ENCODE data around the gene MYCBPAP. TPM values are rescaled to one million over a fixed set of nuclear protein-coding genes. Genes with fewer than 3 reads are reported as not detected.

The MYCBPAP gene
- total RNA-seq, 1 donor from 2014 or later, result 0.72 TPM

DNA sequence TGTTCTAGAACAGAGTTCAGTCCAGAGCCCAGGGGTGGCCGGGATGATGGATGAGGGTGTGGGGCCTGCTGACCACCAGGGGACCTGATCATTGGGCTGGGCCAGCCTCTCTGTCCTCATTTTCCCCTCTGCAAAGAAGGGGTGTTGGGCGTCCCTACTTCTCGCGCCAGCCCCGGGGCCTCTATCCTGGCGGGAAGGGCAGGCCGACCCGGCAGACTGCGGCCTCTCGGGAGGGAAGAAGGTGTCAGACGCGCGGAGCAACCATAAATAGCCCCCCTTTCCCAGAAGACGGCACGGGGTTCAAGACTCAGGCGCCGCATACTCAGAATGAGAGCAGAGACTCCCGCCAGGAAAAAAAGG is 50.3 kb downstream of the MYCBPAP start:
- peaks cover 10% of the 10 kb centered on the region for H3K36me3 Mint-ChIP-seq (ENCODE audit: low read depth, unreplicated experiment)
- TF ChIP-seq, protein P1, sequence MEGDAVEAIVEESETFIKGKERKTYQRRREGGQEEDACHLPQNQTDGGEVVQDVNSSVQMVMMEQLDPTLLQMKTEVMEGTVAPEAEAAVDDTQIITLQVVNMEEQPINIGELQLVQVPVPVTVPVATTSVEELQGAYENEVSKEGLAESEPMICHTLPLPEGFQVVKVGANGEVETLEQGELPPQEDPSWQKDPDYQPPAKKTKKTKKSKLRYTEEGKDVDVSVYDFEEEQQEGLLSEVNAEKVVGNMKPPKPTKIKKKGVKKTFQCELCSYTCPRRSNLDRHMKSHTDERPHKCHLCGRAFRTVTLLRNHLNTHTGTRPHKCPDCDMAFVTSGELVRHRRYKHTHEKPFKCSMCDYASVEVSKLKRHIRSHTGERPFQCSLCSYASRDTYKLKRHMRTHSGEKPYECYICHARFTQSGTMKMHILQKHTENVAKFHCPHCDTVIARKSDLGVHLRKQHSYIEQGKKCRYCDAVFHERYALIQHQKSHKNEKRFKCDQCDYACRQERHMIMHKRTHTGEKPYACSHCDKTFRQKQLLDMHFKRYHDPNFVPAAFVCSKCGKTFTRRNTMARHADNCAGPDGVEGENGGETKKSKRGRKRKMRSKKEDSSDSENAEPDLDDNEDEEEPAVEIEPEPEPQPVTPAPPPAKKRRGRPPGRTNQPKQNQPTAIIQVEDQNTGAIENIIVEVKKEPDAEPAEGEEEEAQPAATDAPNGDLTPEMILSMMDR (IDR thresholded peaks at IDR 0.05; ENCODE audit: unreplicated experiment), result no peak
- peaks cover 4% of the 10 kb centered on the region for H3K4me1 Mint-ChIP-seq (ENCODE audit: unreplicated experiment)
- H3K27me3 Mint-ChIP-seq (ENCODE audit: unreplicated experiment), result peaks cover 25% of the 10 kb centered on the region
- H3K27ac Mint-ChIP-seq (ENCODE audit: unreplicated experiment), result no peak overlapping the region
- no peak for DNase-seq (ENCODE audit: low spot score)
- H3K9me3 Mint-ChIP-seq (ENCODE audit: unreplicated experiment), result no peaks in the 10 kb centered on the region
- no peak overlapping the region for H3K4me3 Mint-ChIP-seq (ENCODE audit: unreplicated experiment)

DNA sequence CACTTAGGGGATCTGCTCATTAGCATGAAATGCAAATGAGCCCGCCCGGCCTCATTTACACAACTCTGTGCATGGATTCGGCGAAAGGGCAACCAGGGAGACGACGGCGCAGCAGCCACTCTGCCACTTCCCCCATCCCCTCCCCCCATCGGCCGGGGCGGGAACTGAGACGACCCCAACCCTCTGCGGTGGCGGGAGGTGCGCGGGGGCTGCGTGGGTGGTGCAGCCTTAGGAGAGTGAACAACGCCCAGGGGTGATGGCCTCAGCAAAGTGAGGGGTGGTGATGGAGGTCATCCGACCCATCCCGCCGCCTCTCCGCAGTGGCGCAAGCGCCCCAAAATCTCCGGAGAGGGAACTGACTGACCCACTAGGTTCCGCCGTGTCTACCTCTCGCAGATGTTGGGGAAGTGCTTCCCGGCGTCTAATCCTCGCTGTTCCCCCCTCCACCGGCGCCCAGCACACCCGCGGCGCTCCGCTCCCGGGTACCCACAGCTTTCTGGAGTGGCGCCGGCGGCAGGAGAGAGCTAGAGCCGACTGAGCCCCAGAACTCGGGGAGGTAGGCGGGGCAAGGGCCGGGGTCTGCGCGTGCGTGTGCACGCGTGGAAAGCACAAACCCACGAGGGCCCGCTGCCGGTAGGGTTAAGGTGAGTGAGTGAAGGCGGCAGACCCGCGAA is 50.8 kb downstream of the MYCBPAP start:
- Mint-ChIP-seq H3K9me3 (ENCODE audit: unreplicated experiment) (no peaks in the 10 kb centered on the region), H3K27ac (ENCODE audit: unreplicated experiment) (no peak overlapping the region), H3K4me1 (ENCODE audit: unreplicated experiment) (peaks cover 7% of the 10 kb centered on the region), H3K36me3 (ENCODE audit: low read depth, unreplicated experiment) (peaks cover 7% of the 10 kb centered on the region), H3K27me3 (ENCODE audit: unreplicated experiment) (peaks cover 25% of the 10 kb centered on the region), H3K4me3 (ENCODE audit: unreplicated experiment) (no peak overlapping the region)
- TF ChIP-seq, protein P1 (IDR thresholded peaks at IDR 0.05; ENCODE audit: unreplicated experiment), result no peak
- no peak for DNase-seq (ENCODE audit: low spot score)

DNA sequence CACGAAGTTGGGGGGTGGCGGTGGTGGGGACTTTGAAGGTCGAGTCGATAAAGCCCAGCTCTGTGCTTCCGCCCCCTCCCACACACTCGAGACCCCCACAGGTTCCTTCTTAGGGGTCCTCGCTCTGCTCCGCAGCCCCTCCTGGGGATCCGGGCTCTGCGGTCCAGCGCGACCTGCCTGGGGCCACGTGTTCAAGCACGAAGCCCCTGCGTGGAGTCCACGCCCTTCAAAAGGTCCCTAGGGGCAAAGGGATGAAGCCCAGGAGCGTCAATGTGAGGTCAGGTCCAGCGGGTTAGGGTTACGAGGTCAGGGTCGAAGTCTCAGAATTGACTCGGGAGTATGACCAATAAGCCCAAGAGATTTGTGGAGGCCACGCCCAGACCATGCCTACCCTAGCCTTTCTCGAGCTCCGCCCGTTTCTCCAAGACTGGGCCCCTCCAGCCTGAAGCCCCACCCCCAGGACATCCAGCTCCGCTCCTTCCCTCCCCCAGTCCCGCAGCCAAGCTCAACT is 51.5 kb downstream of the MYCBPAP start:
- Mint-ChIP-seq H3K36me3 (ENCODE audit: low read depth, unreplicated experiment) (peaks cover 3% of the 10 kb centered on the region), H3K4me3 (ENCODE audit: unreplicated experiment) (peak overlapping the region; percentile 77), H3K27ac (ENCODE audit: unreplicated experiment) (peak overlapping the region; percentile 48), H3K27me3 (ENCODE audit: unreplicated experiment) (peaks cover 24% of the 10 kb centered on the region), H3K9me3 (ENCODE audit: unreplicated experiment) (no peaks in the 10 kb centered on the region), H3K4me1 (ENCODE audit: unreplicated experiment) (peaks cover 11% of the 10 kb centered on the region)
- peak; percentile 60 for DNase-seq (ENCODE audit: low spot score)
- TF ChIP-seq, protein P1 (IDR thresholded peaks at IDR 0.05; ENCODE audit: unreplicated experiment), result no peak

DNA sequence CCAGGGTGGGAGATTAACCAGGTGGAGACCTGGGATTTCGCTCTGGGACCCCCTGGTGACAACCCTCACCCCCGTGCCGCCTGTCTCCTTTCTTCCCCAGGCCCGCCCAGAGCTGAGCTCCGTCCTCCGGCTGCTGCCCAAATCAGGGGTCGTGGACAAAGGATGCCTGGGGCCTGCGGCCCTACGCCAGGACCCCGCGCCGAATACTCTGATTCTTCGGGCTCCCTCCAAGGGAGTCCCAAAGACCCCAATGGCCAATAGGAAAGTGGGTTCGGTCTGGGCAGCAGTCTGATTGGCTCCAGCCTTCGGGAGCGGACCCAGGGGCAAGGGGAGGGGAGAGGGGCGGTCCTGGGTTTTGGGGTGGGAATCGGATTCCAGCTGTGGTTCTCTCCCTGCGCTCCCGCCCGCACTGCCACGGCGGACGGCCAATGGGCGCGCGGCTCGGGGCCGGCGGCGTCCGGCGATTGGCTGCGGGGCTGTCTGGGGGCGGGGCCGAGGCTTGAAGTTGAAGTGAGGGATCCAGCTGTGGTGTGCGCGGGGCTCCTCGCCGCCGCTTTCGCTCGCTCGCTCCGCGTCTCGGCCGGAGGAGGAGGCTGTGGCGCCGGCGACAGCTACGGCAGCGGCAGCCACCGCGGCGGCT is 52.1 kb downstream of the MYCBPAP start, which contains the start of gene CACNA1G:
CACNA1G (plus strand) TSS at position 531 of the 640 bp plus-strand sequence. CDS start 745 bp downstream, outside the sequence.
- Mint-ChIP-seq H3K4me1 (ENCODE audit: unreplicated experiment) (peaks cover 15% of the 10 kb centered on the region), H3K27ac (ENCODE audit: unreplicated experiment) (peak within 1 kb of the TSS; percentile 48), H3K9me3 (ENCODE audit: unreplicated experiment) (no peaks in the 10 kb centered on the region), H3K27me3 (ENCODE audit: unreplicated experiment) (peaks cover 26% of the 10 kb centered on the region), H3K4me3 (ENCODE audit: unreplicated experiment) (peak within 1 kb of the TSS; percentile 77), H3K36me3 (ENCODE audit: low read depth, unreplicated experiment) (no peaks in the 10 kb centered on the region)
- TF ChIP-seq, protein P1 (IDR thresholded peaks at IDR 0.05; ENCODE audit: unreplicated experiment), result no peak
- DNase-seq (ENCODE audit: low spot score), result peak; percentile 93

All from endothelial cell (in vitro differentiated cells).